GM19238 (cell line): Measurements from ENCODE around the gene P2RX2.

Source experiments
- DNase-seq: peaks from one replicate; pipeline ENCODE4 v3.0.0; 2011; ENCODE audit warnings: low spot score; ENCODE audit not compliant: insufficient read length

Gene P2RX2

DNA sequence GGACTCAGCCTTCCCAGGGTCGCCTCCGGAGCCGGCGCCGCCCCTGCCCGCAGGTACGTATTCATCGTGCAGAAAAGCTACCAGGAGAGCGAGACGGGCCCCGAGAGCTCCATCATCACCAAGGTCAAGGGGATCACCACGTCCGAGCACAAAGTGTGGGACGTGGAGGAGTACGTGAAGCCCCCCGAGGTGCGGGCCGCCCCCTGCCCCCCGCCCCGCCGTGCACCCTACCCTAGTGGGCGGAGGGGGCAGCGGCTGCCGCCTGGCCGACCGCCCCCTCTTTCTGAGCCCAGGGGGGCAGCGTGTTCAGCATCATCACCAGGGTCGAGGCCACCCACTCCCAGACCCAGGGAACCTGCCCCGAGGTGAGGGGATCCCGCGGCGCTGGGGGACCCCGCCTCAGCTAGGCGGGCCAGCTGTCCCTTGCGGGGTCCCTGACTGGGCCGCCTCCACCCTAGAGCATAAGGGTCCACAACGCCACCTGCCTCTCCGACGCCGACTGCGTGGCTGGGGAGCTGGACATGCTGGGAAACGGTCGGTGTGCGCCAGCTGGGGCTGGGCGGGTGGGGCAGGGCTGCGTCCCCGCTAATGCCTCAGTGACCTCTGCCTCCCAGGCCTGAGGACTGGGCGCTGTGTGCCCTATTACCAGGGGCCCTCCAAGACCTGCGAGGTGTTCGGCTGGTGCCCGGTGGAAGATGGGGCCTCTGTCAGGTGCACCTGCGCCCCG, 973 bp downstream of the P2RX2 start:
- DNase-seq: no peak

DNA sequence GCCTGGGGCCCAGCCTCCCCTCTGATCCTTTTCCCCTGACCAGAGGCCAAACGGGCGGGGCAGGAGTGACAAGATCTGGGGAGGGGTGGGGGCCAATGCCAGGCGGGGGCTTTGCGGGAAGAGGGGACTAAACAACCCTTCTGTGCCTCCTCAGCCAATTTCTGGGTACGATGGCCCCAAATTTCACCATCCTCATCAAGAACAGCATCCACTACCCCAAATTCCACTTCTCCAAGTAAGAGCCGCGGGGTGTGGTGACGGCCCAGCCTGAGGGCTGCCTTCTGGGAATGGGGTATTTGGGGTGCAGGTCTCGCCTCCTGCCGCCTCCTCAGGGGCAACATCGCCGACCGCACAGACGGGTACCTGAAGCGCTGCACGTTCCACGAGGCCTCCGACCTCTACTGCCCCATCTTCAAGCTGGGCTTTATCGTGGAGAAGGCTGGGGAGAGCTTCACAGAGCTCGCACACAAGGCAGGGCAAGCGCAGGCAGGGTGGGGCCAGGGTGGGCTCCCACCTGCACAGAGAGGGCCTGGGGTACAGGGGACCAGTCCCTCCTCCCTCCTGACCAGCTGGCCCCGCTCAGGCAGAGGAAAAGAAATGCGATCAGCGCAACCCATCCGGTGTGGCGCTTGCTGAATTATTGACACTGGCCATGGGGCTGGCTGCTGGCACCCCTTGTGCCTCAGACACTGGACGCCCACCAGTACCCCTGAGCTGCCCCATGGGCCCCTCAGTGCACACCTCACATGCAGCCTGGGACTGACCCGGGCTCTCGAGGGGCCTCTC, 1.7 kb downstream of the P2RX2 start:
- DNase-seq: no peak

DNA sequence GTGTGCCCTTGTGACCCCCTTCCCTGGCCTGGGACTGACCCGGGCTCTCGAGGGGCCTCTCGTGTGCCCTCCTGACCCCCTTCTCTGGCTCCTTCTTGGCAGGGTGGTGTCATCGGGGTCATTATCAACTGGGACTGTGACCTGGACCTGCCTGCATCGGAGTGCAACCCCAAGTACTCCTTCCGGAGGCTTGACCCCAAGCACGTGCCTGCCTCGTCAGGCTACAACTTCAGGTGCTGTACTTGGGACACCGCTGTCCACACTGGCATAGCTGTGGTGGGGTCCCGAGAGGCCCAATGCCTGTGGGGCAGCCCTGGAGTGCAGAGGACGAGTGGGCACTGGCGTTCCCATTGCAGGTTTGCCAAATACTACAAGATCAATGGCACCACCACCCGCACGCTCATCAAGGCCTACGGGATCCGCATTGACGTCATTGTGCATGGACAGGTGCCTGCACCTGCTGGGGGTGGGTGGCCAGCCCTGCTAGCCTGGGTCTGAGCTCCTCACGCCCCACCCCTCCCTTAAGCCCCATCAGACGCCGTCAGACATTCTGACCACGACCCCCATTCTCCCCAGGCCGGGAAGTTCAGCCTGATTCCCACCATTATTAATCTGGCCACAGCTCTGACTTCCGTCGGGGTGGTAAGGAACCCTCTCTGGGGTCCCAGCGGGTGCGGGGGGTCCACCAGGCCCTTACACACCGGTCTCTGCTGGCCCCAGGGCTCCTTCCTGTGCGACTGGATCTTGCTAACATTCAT, 2.5 kb downstream of the P2RX2 start:
- DNase-seq: no peak

- DNase-seq: no peak
Measured at GRCh38 chr12:132621657-132622435, 3.3 kb downstream of the P2RX2 start.

DNA sequence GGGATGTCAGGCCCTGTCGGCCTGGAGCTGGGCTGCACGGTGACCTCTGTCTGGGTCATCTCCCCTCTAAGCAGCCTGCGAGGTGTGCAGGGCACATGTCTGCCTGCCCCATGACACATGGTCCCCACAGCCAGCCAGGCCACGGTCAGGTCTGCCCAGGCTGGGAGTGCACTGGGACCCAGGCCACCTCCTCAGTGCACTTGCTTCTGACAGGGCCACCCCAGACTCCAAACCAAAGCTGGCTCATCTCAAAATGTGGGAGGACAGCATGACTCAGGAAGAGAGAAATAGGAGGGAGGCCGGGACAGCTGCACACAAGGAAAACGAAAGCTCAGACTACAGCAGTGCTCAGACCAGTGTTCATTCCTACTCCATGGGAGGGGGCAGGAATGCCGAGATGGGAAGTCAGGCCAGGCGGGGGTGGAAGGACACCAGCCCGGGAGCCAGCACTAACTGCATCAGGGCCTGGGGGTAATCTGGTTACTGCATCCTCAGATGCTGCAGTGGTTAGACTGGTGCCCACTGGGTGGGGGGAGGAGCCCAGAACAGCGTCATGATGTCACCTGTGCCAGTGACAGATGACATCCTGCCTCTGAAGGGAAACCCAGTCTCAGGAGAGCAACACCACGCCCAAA, 4.0 kb downstream of the P2RX2 start:
- no peak for DNase-seq

DNA sequence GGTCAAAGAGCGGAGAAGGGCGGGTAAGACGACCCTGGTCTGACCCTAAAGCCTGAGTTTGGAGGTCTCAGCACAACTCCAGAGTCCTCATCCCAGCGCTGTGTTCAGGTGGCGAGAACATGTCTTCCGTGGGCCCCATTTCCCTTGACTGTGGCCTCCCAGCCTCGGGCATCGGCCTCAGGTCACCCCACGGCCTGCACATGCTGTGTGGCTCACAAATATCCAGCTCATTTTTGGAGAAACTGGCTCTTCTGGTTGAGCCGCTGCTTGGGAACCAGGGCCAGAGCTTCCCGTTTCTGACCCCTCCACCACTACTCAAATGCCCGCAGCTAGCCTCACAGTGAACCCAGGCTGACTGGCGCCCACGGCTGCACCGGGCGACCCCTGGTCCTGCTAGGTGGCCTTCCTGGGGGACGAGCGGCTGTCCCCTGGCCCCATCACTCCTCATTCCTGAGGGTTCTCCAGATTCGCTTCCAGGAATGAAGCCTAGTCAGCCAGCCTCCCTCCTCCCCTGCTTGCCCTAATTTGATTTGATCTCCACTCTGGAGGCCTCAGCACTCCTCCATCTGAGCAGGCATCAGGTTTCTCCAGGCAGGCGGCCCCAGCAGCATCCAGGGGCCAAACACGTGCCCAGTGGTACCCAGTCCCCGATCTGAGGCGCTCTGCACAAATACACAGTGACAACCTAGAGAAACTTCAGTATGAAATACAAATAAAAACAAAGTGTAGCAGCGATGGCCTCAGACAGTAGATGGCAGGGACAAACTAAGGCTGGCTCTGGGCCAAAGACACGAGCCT, 4.7 kb downstream of the P2RX2 start:
- no peak for DNase-seq

- DNase-seq: no peak
Measured at GRCh38 chr12:132624186-132624855, 5.7 kb downstream of the P2RX2 start.

GRCh38 chr12:132624910-132625630, 6.5 kb downstream of the P2RX2 start:
- DNase-seq: no peak

- no peak for DNase-seq
Measured at GRCh38 chr12:132625731-132626430, 7.3 kb downstream of the P2RX2 start.

- no peak for DNase-seq
Measured at GRCh38 chr12:132629330-132629729, 10.8 kb downstream of the P2RX2 start.

GRCh38 chr12:132630672-132631071, 12.1 kb downstream of the P2RX2 start:
- no peak for DNase-seq

- DNase-seq: no peak
Measured at GRCh38 chr12:132631666-132632065, 13.1 kb downstream of the P2RX2 start.

DNA sequence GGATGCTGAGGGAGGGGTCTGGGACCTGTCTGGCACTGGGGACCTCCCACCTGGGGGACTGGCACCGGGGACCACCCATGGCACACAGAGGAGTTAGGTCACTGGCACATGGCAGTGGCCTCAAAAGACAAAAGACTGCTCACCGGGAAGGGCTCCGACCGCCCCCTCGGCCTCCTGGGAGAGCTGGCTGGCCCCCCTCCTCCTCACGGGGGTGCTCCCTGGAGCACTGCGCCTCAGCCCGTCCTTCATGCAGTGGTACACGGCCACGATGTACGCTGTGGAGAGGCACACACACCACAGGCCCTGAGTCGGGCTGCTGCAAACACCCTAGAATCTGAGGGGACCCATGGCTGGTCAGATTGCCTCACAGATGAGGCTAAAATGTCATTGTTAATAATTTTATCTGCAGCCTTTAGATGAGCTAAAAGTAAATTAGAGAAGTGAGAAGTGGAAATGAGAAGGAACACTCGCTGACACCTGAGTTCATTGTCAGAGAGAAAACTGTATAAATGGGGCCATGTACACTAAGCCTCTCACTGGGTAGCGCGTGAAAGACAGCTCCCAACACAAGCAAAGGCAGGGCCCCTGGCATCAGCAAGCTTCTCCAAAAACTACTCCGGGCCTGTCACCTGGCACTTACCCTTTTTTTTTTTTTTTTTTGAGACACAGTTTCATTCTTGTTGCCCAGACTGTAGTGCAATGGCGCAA, 14.1 kb downstream of the P2RX2 start:
- no peak for DNase-seq

DNA sequence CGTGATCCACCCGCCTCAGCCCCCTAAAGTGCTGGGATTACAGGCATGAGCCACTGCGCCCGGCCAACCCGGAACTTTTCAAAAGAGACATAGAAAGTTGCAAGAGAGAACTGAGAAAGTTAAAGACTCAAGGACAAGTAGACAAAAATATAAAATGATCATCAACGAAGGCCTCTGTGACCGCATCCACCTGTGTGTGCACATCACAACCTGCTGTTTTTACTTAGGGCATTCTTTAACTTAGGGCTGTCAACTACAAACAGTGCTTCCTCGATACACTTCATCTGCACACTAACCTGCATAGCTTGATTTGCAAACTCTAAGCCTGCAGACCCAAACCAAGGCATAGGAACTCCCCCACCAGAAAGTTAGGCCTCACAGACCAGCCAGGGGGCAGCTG, 14.8 kb downstream of the P2RX2 start:
- no peak for DNase-seq

- no peak for DNase-seq
Measured at GRCh38 chr12:132633901-132634300, 15.3 kb downstream of the P2RX2 start.

DNA sequence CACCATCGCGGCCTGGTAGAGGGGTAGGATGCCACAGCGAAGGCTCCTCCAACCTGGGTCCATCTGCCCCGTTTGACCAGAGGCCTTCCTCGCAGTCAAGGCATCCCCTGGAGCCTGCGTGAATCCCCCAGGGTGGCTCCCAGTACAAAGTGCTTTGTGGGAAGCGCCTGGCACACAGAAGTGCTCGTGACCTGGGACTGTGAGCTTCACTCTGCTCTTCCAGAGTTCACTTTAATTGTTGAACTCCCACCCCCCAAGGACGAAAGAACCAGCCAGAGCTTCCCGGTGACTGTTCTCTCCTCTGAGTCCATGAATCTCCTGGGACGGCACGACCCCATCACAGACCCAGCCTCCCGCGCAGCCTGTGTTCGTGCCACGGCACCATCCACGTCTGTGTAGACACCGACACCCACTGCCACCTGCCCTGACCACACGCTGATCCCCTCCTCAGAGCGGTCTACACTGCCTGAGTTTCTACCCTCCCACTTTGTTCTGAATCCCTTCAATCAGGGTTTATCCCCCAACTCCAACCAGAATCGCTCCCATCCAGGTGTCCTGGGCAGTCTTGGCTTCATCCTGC, 15.9 kb downstream of the P2RX2 start:
- DNase-seq: no peak
